Memory B cell (primary cell): ENCODE measurements around the gene HOXA3.

Experiments
- ATAC-seq: fragments of 150-1000 bp; cut with Tn5 transposase; 2 replicates; pipeline ENCODE4 v1.10.0; 2021; ENCODE audit warnings: low read depth, mild to moderate bottlenecking, moderate library complexity
- DNase-seq, 2 donors: peaks; one replicate each; pipeline ENCODE4 v3.0.0; 2022; ENCODE audit warnings: low spot score in 2 of 2
- H3K27ac Mint-ChIP-seq: one replicate; pipeline ENCODE4 v1.8.0; 2022; ENCODE audit warnings: mild to moderate bottlenecking, moderate library complexity, mixed read lengths
- H3K27me3 Mint-ChIP-seq: one replicate; pipeline ENCODE4 v1.8.0; 2022; ENCODE audit warnings: mixed read lengths
- H3K36me3 Mint-ChIP-seq: one replicate; pipeline ENCODE4 v1.8.0; 2022; ENCODE audit warnings: mild to moderate bottlenecking, mixed read lengths
- H3K4me1 Mint-ChIP-seq: one replicate; pipeline ENCODE4 v1.8.0; 2022; ENCODE audit warnings: mixed read lengths
- H3K4me3 Mint-ChIP-seq: one replicate; pipeline ENCODE4 v1.8.0; 2022; ENCODE audit warnings: mild to moderate bottlenecking, moderate library complexity, mixed read lengths
- H3K9me3 Mint-ChIP-seq: one replicate; pipeline ENCODE4 v1.8.0; 2022; ENCODE audit warnings: mixed read lengths

Gene HOXA3

DNA sequence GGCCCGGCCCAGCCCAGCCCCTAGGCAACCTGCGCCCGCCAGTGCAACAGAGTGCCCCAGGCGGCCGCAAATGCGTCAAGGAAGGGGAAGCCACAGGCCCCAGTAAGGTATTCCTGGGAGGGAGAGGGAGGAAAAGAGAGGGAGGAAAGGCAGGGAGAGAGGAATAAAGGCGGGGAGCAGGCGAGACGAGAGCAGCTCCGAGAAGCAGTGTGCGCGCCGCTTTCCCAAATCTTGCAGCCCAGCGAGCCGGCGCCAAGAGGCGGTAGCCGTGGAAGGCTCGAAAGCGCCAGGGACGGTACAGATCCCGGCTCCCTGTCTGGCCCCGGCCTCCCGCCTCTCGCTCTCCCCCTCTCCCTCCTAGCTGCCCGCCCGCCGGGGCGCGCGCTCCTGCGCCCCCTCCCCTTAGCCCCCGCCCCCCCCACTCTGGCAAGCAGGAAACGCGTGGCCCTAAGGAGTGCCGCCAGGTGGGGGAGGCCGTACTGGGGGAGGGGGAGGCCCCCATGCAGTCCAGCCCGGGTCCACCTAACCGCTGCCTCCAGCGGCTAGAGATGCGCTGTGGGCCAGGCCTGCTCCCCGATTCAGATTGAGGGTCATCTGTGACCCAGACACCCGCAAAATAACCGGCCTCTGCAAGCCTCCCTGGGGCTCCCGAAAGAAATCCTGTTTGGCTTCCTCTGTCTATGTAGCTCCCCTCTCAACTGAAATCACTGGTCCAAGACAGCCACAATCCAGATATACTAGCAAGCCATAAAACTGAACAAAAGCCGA, 17.5 kb upstream of the HOXA3 start:
- Mint-ChIP-seq H3K27ac (peak overlapping the region; percentile 84), H3K4me1 (peaks cover 6% of the 10 kb centered on the region), H3K36me3 (no peaks in the 10 kb centered on the region), H3K4me3 (no peak overlapping the region), H3K27me3 (peaks cover 21% of the 10 kb centered on the region), H3K9me3 (peaks cover 2% of the 10 kb centered on the region)
- DNase-seq = peak in 1 of 2 donors; percentile 12
- ATAC-seq = no peak

DNA sequence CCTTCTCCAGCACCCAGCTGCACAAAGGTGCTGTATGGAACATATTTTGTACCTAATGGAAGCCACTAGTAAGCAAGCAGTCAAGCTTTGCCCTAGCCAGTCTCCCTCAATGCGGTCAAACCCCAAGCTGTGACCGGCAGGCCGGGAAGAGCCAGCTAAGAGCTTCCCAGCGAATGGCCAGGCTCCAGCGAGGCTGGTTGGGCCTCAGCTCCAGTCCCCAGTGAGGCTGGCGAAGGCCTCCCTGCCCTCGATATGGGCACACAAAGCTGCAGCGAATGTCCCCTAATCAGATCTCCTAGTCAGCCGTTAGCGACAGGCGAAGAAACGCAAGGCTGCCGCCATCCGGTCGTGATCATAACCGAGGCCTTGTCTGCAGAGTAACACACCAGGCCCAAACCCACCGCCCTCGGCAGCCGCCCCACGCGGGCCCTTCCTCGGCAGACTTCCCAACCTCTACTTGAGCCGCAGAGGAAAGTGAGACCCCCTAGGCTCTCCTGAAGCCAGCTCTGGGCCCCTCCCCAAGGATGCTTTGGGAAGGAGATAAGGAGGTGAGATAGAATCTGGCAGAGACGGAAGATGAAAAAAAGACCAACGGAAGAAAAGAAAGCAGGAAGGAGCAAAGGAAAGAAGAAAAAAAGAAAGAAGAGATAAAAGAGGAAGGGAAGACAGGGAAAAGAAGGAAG, 16.0 kb upstream of the HOXA3 start:
- Mint-ChIP-seq H3K27me3 (peaks cover 25% of the 10 kb centered on the region), H3K27ac (peak overlapping the region; percentile 84), H3K4me3 (no peak overlapping the region), H3K36me3 (no peaks in the 10 kb centered on the region), H3K4me1 (peaks cover 9% of the 10 kb centered on the region), H3K9me3 (peaks cover 2% of the 10 kb centered on the region)
- no peak for DNase-seq
- ATAC-seq = no peak

DNA sequence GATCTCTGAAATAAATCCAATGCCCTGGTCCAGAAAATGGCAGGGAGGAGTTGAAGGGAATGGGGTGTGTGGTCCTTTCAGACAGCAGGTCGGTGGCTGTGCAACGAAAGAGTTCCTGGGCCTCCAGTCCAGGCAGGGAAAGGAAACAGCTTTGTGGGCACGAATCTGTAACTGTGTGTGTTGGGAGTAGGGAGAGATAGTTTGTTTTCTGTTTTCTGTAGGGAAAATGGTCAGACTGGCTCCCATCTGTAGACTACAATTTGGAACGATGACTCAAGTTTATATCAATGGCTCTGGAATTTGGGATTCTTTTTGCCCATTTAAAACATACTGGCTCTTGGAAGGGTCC, 15.5 kb upstream of the HOXA3 start:
- H3K36me3 Mint-ChIP-seq = no peaks in the 10 kb centered on the region
- peaks cover 9% of the 10 kb centered on the region for H3K4me1 Mint-ChIP-seq
- H3K4me3 Mint-ChIP-seq = no peak overlapping the region
- no peak for DNase-seq
- peaks cover 26% of the 10 kb centered on the region for H3K27me3 Mint-ChIP-seq
- H3K9me3 Mint-ChIP-seq = peaks cover 2% of the 10 kb centered on the region
- ATAC-seq = no peak
- no peak overlapping the region for H3K27ac Mint-ChIP-seq

DNA sequence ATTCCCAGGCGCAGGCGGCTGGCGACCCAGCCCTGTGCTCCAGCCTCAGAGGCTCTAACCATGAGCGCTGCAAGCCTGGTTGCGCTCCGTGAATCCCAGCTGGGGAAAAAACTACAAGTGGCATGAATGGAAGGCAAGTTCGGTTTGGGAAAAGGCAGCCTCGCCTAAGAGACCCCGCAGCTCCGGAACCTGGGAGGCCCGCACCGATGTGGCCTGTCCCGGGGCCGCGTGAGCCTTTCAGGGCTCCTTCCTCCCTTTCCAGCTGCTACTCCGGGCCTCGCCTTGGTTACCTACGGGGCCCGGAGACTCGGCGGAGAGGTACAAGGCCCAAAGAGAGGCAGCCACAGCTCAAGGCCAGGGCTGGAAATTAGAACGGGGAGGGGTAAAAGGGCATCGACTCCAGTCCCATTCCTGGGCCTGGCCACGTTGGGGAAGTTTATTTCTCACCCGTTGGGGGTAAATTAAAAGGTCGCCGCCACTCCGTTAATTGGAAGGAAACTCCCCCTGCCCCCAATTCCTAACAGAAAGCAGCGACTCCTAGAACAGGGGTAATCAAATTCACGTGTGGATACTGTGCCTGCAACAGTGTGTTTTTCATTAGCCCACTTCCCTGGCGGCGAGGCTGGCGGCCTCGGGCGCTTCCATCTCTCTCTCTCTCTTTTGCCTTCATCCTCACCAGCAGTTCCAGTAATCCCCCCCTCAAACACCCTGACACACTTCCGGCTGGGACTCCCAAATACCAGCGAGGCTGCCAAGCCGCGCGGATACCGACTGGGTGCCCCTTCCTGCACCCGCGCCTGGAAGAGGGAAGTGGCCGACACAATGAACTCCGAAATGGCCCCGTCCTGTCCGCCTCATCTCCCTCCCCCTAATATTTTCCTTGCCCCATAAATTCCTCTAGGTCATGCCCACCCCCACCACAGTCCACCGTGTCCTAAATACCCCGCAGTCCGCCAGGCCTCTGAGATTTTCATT, 14.4 kb upstream of the HOXA3 start:
- Mint-ChIP-seq H3K4me1 (peaks cover 9% of the 10 kb centered on the region), H3K4me3 (no peak overlapping the region)
- DNase-seq = no peak

DNA sequence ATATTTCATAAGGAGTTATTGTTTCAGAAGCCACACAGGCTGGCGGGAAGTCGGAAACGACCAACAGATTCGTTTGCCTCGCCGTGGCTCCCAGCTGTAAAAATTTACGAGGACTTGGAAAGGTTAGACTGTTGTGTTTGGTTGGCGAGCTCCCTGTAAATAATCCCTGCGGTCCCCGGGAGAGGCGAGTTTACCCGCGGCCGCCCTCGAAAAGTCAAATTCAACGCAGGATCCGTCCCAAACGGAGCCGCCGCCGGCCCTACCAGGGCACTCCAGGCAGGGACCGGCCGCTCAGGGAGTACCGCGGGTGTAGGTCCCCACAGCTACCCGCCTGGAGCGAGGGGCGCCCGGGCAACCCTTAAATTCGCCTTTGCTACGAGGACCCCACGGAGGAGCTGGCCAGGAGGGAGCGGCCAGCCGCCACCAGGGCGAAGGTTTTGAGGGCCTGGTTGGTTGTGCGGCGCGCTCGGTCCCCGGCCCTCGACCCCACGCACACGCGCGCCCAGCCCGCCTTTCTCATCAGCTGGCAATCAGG, 13.7 kb upstream of the HOXA3 start:
- peaks cover 18% of the 10 kb centered on the region for H3K27me3 Mint-ChIP-seq
- no peak overlapping the region for H3K4me3 Mint-ChIP-seq
- ATAC-seq (no peak), DNase-seq (no peak)
- H3K36me3 Mint-ChIP-seq = no peaks in the 10 kb centered on the region
- peak overlapping the region; percentile 31 for H3K27ac Mint-ChIP-seq
- peaks cover 2% of the 10 kb centered on the region for H3K9me3 Mint-ChIP-seq
- peaks cover 7% of the 10 kb centered on the region for H3K4me1 Mint-ChIP-seq

More for the DNA sequence above, 14.4 kb upstream of the HOXA3 start:
- H3K36me3 Mint-ChIP-seq = no peaks in the 10 kb centered on the region
- H3K27me3 Mint-ChIP-seq = peaks cover 21% of the 10 kb centered on the region
- H3K27ac Mint-ChIP-seq = peak overlapping the region; percentile 77
- no peak for ATAC-seq
- H3K9me3 Mint-ChIP-seq = peaks cover 2% of the 10 kb centered on the region

DNA sequence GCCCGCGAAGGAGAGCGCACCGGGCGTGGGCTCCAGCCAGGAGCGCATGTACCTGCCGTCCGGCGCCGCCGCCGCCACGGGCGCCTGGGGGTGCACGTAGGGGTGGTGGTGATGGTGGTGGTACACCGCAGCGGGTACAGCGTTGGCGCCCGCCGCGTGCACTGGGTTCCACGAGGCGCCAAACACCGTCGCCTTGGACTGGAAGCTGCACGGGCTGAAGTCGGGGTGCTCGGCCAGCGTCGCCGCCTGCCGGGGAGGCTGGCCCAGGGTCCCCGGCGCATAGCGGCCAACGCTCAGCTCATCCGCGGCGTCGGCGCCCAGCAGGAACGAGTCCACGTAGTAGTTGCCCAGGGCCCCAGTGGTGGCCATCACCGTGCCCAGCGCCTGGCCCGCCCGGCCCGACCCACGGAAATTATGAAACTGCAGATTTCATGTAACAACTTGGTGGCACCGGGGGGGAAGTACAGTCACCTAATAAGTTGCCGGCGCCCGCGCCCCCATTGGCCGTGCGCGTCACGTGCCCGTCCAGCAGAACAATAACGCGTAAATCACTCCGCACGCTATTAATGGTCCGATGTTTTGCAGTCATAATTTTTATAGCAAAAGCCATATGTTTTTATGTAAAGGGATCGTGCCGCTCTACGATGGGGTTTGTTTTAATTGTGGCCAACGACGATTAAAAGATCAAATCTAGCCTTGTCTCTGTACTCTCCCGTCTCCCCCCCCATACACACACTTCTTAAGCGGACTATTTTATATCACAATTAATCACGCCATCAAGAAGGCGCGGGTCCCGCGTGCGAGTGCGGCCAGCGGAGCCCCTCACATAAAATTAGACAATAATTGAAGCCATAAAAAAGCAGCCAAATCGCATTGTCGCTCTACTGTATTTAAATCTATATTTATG, 13.0 kb upstream of the HOXA3 start, which contains the start of gene HOXA9:
HOXA9 (minus strand) TSS at position 449 of the 907 bp plus-strand sequence; CDS start at position 369, 80 bp downstream.
- peaks cover 2% of the 10 kb centered on the region for H3K9me3 Mint-ChIP-seq
- no peak for ATAC-seq

DNA sequence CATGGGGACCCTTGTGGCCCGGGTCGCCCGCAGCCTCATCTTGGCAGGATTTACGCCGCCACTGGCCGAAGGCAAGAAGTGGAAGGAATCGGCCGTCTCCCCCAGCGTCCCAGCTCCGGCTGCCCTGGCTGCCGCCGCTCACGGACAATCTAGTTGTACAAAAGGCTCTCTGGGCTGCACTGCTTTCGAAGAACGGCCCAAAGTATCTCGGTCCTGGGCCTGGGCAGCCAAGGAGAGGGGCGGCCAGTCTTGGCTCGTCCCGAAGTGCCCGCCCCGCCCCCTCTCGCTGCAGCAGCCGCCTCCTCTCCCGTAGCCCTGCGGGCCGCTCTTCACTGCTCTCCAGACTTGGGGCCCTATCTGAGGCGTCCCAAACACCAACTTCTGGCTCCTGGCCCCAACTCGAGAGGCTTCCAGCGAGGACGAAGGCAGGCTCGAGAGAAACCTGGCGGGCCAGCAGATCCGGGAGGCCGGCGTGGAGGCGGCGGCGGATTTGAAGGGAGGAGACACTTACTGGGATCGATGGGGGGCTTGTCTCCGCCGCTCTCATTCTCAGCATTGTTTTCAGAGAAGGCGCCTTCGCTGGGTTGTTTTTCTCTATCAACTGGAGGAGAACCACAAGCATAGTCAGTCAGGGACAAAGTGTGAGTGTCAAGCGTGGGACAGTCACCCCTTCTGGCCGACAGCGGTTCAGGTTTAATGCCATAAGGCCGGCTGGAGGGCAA, 12.1 kb upstream of the HOXA3 start:
- Mint-ChIP-seq H3K36me3 (no peaks in the 10 kb centered on the region), H3K27me3 (peaks cover 21% of the 10 kb centered on the region), H3K9me3 (peaks cover 2% of the 10 kb centered on the region), H3K27ac (peak overlapping the region; percentile 4), H3K4me3 (no peak overlapping the region), H3K4me1 (peaks cover 14% of the 10 kb centered on the region)
- ATAC-seq (no peak), DNase-seq (peak in 1 of 2 donors; percentile 20)

More for the DNA sequence above, 13.0 kb upstream of the HOXA3 start, which contains the start of gene HOXA9:
- peak within 1 kb of the TSS; percentile 31 for H3K27ac Mint-ChIP-seq
- no peak for DNase-seq
- peaks cover 18% of the 10 kb centered on the region for H3K27me3 Mint-ChIP-seq
- H3K4me1 Mint-ChIP-seq = peaks cover 9% of the 10 kb centered on the region
- H3K4me3 Mint-ChIP-seq = no peak within 1 kb of the TSS
- H3K36me3 Mint-ChIP-seq = no peaks in the 10 kb centered on the region

DNA sequence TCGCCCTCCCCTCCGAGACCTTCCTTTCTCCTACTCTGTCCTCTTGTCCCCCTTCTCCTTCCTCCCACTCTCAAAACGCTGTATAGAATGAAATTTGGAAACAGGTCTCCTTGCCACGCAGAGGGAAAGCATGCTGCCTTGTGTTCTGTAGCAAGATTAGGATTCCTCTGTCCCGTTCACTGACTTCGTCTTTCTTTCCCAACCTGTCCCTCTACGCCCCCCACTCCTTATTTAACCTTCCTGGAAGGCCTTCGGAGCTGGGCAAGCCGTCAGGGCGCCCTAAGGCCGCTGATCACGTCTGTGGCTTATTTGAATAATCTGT, 11.6 kb upstream of the HOXA3 start:
- DNase-seq (peak in 1 of 2 donors; percentile 32), ATAC-seq (no peak)
- Mint-ChIP-seq H3K36me3 (no peaks in the 10 kb centered on the region), H3K27me3 (peaks cover 24% of the 10 kb centered on the region), H3K27ac (peak overlapping the region; percentile 4), H3K4me3 (no peak overlapping the region), H3K9me3 (peaks cover 2% of the 10 kb centered on the region), H3K4me1 (peaks cover 15% of the 10 kb centered on the region)

DNA sequence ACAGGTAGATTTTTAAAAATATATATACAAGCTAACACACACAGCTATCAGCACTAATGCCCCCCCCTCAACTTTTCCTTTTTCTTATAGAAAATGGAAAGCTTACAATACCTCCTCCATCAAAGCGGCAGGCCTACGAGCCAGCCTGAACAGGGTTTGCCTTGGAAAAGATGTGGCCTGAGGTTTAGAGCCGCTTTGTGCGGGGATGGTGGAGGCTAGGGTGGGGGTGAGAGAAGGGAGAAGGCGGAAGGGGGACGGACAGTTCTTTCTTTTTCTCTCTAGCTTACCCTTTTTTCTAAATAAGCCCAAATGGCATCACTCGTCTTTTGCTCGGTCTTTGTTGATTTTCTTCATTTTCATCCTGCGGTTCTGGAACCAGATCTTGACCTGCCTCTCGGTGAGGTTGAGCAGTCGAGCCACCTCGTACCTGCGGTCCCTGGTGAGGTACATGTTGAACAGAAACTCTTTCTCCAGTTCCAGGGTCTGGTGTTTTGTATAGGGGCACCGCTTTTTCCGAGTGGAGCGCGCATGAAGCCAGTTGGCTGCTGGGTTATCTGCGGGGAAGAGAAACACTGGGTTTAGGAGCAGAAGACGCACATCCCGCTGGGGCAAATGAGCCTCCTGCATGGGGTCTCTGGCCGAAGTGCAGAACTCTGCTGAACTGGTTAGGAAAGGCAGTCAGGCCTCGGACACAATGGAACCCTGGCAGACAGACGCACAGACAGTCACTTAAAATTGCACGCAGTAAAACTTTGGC, 11.1 kb upstream of the HOXA3 start:
- Mint-ChIP-seq H3K27me3 (peaks cover 24% of the 10 kb centered on the region), H3K4me1 (peaks cover 11% of the 10 kb centered on the region), H3K4me3 (no peak overlapping the region), H3K36me3 (no peaks in the 10 kb centered on the region), H3K9me3 (peaks cover 2% of the 10 kb centered on the region), H3K27ac (peak overlapping the region; percentile 4)
- ATAC-seq (no peak), DNase-seq (peak in 1 of 2 donors; percentile 26)

DNA sequence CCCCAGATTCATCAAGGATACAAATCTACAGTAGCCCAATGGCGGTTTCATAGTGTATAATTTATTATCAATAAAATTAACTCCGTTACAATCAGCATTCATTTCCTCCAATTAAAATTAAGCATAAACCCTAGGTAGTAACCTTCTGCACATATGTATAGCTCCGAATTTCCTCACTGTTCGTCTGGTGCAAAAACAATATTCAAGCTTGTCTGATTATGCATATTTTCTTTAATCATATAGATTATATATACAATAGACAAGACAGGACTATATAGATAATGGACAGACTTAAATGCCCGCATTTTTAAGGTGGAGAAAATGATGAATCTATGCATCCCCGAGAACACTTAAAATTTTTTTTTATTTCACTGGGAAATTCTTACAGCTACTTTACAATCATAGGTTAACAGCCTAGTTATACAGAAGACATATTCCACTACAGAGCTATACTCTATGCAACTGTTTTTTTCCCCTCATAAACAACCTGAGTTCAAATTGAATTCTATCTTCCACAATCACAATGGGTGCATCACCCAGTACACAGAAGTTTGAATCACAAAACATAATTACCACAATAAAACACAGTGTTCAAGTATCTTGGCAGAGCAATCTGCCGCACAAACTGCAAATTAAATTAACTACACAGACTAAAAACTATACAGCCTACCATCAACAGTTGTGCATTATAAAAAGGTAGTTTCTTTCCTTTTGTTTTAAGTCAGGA, 10.3 kb upstream of the HOXA3 start:
- H3K9me3 Mint-ChIP-seq = peaks cover 2% of the 10 kb centered on the region
- no peak overlapping the region for H3K4me3 Mint-ChIP-seq
- peaks cover 16% of the 10 kb centered on the region for H3K4me1 Mint-ChIP-seq
- DNase-seq (no peak), ATAC-seq (no peak)
- H3K27ac Mint-ChIP-seq = no peak overlapping the region
- peaks cover 2% of the 10 kb centered on the region for H3K36me3 Mint-ChIP-seq
- peaks cover 28% of the 10 kb centered on the region for H3K27me3 Mint-ChIP-seq

DNA sequence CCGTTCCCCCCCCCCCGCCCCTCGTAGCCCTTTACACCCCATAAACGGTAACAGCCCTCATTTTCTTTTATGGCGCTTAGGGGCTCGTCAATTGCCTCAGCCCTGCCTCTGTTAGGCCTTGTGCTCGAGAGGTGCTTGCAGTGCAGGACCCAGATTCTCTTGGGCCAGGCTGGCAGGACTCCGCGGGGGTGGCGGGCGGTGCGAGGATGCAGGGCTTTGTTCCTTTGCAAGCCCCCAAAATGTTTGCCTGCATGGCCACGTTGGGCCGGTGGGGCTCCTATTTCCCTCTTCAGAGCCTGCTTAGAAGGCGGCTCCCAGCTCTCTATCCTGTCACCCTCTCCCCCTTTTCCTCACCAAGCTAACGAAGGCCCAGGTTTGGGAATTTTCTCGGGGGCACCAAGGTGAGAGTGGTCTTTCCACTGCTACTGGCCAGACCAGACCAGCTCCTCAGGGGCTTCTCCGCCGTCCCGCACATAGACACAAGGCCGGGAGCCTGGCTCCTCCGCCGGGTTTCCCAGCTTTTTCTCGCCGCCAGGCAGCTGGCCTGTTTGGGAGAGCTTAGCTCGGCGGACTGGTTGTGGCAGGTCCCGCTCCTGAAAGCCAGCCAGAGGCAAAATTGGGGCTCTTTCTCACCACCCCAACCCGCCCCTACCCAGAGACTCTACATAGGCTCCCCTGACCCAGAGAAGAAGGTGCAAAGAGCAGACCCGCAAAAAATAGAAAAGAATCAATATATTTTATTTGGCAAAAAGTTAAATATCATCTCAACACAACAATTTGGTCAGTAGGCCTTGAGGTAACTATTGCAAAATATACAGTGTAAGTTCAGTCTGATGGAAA, 9.6 kb upstream of the HOXA3 start:
- ATAC-seq (no peak), DNase-seq (peak in 1 of 2 donors; percentile 12)
- H3K9me3 Mint-ChIP-seq = peaks cover under 1% of the 10 kb centered on the region
- no peak overlapping the region for H3K27ac Mint-ChIP-seq
- H3K4me1 Mint-ChIP-seq = peaks cover 17% of the 10 kb centered on the region
- no peak overlapping the region for H3K4me3 Mint-ChIP-seq
- H3K36me3 Mint-ChIP-seq = peaks cover 2% of the 10 kb centered on the region
- H3K27me3 Mint-ChIP-seq = peaks cover 28% of the 10 kb centered on the region
